HCT116 (cell line): ENCODE measurements around the gene SEMA4A. TPM values are rescaled to one million over a fixed set of nuclear protein-coding genes. Genes with fewer than 3 reads are reported as not detected.

Experiments used
- ATAC-seq: fragments of 200-7000 bp; cut with Tn5 transposase; 2 replicates; pipeline ENCODE4 v1.9.1; 2020; ENCODE audit warnings: mild to moderate bottlenecking, moderate library complexity
- BruUV-seq: library from RNA; stranded (reverse); fragments of 400-500 nt; replicated peaks from 2 replicates; lab custom pipeline; 2021; lab: Mats Ljungman, UMichigan
- CTCF ChIA-PET: fragments of 300-600 bp; sonication (Branson Sonifier 250); formaldehyde crosslinking; loops from one replicate; lab custom pipeline; 2021; ENCODE audit warnings: antibody characterized with exemption; lab: Charles Lee
- POLR2A ChIA-PET: fragments of 300-600, 350-600 bp; sonication (Branson Sonifier 250); formaldehyde crosslinking; loops from one replicate; lab custom pipeline; 2021; ENCODE audit warnings: antibody characterized with exemption; lab: Charles Lee
- RAD21 ChIA-PET, 2 experiments: fragments of 300-600 bp; sonication (Branson Sonifier 250); formaldehyde crosslinking; loops; one replicate each; lab custom pipeline; 2023; ENCODE audit warnings: low total read pairs in 2 of 2; ENCODE audit not compliant: uncharacterized antibody in 2 of 2, unreplicated experiment in 2 of 2, low non-redundant PET in 1 of 2; lab: Charles Lee
- DNase-seq: peaks from one replicate; pipeline ENCODE4 v3.0.0-alpha.2; 2010; ENCODE audit warnings: low read depth, low spot score
- H2AFZ ChIP-seq: fragments of 200-600 bp; shearing (Covaris generic), sonication (generic); 2 replicates; pipeline ENCODE4 v1.6.1; 2017; ENCODE audit warnings: low read depth, mixed run types, mixed read lengths, antibody characterized with exemption, low read length; ENCODE audit not compliant: poor library complexity, severe bottlenecking
- H3K27ac ChIP-seq: 2 replicates; pipeline ENCODE4 v1.5.1; 2012; ENCODE audit warnings: low read depth, low read length
- H3K27me3 ChIP-seq: fragments of 200-600 bp; sonication (generic); 2 replicates; pipeline ENCODE4 v1.6.1; 2016; ENCODE audit warnings: mixed run types, low read length, mixed read lengths; ENCODE audit not compliant: insufficient read depth
- H3K36me3 ChIP-seq, 2 experiments: fragments of 200-500 bp in 1 of 2; fragments of 200-600 bp in 1 of 2; sonication (Bioruptor generic) in 1 of 2; sonication (generic) in 1 of 2; 2 replicates each; pipeline versions ENCODE4 v1.5.1 to v1.6.1; 2014 to 2016; ENCODE audit warnings: low read length in 2 of 2, inconsistent platforms in 1 of 2, mixed read lengths in 1 of 2, mixed run types in 1 of 2; ENCODE audit not compliant: insufficient read depth in 2 of 2, control insufficient read depth in 1 of 2
- H3K4me1 ChIP-seq, 2 experiments: fragments of 200-600 bp in 1 of 2; sonication (generic) in 1 of 2; 2 replicates each; pipeline versions ENCODE4 v1.5.1 to v1.6.1; 2012 to 2017; ENCODE audit warnings: low read length in 2 of 2, inconsistent platforms in 1 of 2, mild to moderate bottlenecking in 1 of 2, mixed read lengths in 1 of 2, mixed run types in 1 of 2, moderate library complexity in 1 of 2; ENCODE audit not compliant: insufficient read depth in 2 of 2, control insufficient read depth in 1 of 2
- H3K4me2 ChIP-seq: fragments of 200-600 bp; sonication (generic); 2 replicates; pipeline ENCODE4 v1.6.1; 2017; ENCODE audit warnings: mixed run types, low read length, mixed read lengths
- H3K4me3 ChIP-seq, 2 experiments: fragments of 200-600 bp in 1 of 2; sonication (generic) in 1 of 2; replicated peaks in 1 of 2; 2 replicates each; pipeline ENCODE4 v1.5.1; 2011 to 2016; ENCODE audit warnings: low read length in 2 of 2, control low read depth in 1 of 2, low read depth in 1 of 2, mild to moderate bottlenecking in 1 of 2, mixed read lengths in 1 of 2, mixed run types in 1 of 2
- H3K79me2 ChIP-seq: fragments of 200-600 bp; sonication (generic); 2 replicates; pipeline ENCODE4 v1.6.1; 2017; ENCODE audit warnings: mild to moderate bottlenecking, mixed run types, low read length, moderate library complexity, mixed read lengths; ENCODE audit not compliant: insufficient read depth
- H3K9ac ChIP-seq: fragments of 200-600 bp; sonication (generic); 2 replicates; pipeline ENCODE4 v1.6.1; 2016; ENCODE audit warnings: low read length, mixed read lengths
- H3K9me2 ChIP-seq: fragments of 200-600 bp; sonication (generic), shearing (Covaris generic); 2 replicates; pipeline ENCODE4 v1.6.1; 2017; ENCODE audit warnings: mixed run types, mild to moderate bottlenecking, moderate library complexity; ENCODE audit not compliant: insufficient read depth
- H3K9me3 ChIP-seq, 2 experiments: fragments of 200-500 bp in 1 of 2; fragments of 200-600 bp in 1 of 2; sonication (Bioruptor generic) in 1 of 2; sonication (generic) in 1 of 2; 2 replicates each; pipeline ENCODE4 v1.6.1; 2014 to 2017; ENCODE audit warnings: low read length in 2 of 2, mixed read lengths in 2 of 2, inconsistent platforms in 1 of 2, low read depth in 1 of 2, mild to moderate bottlenecking in 1 of 2, mixed run types in 1 of 2, moderate library complexity in 1 of 2; ENCODE audit not compliant: control insufficient read depth in 1 of 2, insufficient read depth in 1 of 2
- H4K20me1 ChIP-seq: fragments of 200-600 bp; sonication (generic), shearing (Covaris generic); 2 replicates; pipeline ENCODE4 v1.6.1; 2017; ENCODE audit warnings: mixed run types, mild to moderate bottlenecking, moderate library complexity; ENCODE audit not compliant: insufficient read depth
- EGR1 ChIP-seq: IDR thresholded peaks from 2 replicates; pipeline ENCODE4 v1.6.1; 2012; ENCODE audit warnings: low read depth
- ELF1 ChIP-seq: IDR thresholded peaks from 2 replicates; pipeline ENCODE4 v1.6.1; 2012; ENCODE audit warnings: low read depth, borderline replicate concordance
- EZH2phosphoT487 ChIP-seq: fragments of 200-600 bp; IDR thresholded peaks from 2 replicates; pipeline ENCODE4 v1.6.1; 2018; ENCODE audit warnings: antibody characterized with exemption, borderline replicate concordance
- JUND ChIP-seq: IDR thresholded peaks from 2 replicates; pipeline ENCODE4 v1.6.1; 2012
- MAX ChIP-seq: IDR thresholded peaks from 2 replicates; pipeline ENCODE4 v1.6.1; 2012
- POLR2A ChIP-seq: IDR thresholded peaks from 2 replicates; pipeline ENCODE4 v1.7.0; 2011; ENCODE audit warnings: borderline replicate concordance; ENCODE audit not compliant: insufficient read depth, insufficient read length; ENCODE audit errors: extremely low read depth
- RAD21 ChIP-seq: IDR thresholded peaks from 2 replicates; pipeline ENCODE4 v1.6.1; 2012; ENCODE audit warnings: low read depth, mild to moderate bottlenecking
- REST ChIP-seq: IDR thresholded peaks from 2 replicates; pipeline ENCODE4 v1.6.1; 2012; ENCODE audit warnings: low read depth
- SIN3A ChIP-seq: IDR thresholded peaks from 2 replicates; pipeline ENCODE4 v1.6.1; 2012; ENCODE audit warnings: low read depth
- TCF7L2 ChIP-seq: IDR thresholded peaks from 2 replicates; pipeline ENCODE4 v1.7.0; 2011; ENCODE audit warnings: borderline replicate concordance, inconsistent platforms; ENCODE audit not compliant: insufficient read depth, insufficient read length; ENCODE audit errors: extremely low read depth
- ZBTB33 ChIP-seq: IDR thresholded peaks from 2 replicates; pipeline ENCODE4 v1.6.1; 2011; ENCODE audit warnings: mild to moderate bottlenecking, low read length, moderate library complexity; ENCODE audit not compliant: insufficient replicate concordance; ENCODE audit errors: extremely low read depth
- ZNF274 ChIP-seq: fragments of 200-500 bp; sonication (Bioruptor generic); IDR thresholded peaks from 2 replicates; pipeline ENCODE4 v1.6.1; 2014; ENCODE audit warnings: mild to moderate bottlenecking, low read depth, low read length, inconsistent platforms
- intact Hi-C: fragments of 100-400 bp; cut with micrococcal nuclease; formaldehyde crosslinking; loops from 2 replicates; pipeline ENCODE4 v1.10.0; 2022
- total RNA-seq: library from RNA; stranded (reverse); gene quantifications from one replicate; pipeline ENCODE4 v1.2.1, GENCODE V29; 2021; ENCODE audit not compliant: unreplicated experiment

Gene SEMA4A
- total RNA-seq, 1 experiment from 2014 or later, result 0.39 TPM

GRCh38 chr1:156177919-156178654 is 24.7 kb downstream of the SEMA4A start (continued):
- TF ChIP-seq REST, result no peak
- TF ChIP-seq ELF1, result no peak

GRCh38 chr1:156180471-156180870 is 27.1 kb downstream of the SEMA4A start:
- Histone ChIP-seq H3K4me3 (no peak overlapping the region), H3K9me2 (no peaks in the 10 kb centered on the region), H4K20me1 (no peaks in the 10 kb centered on the region), H3K27ac (no peak overlapping the region), H3K27me3 (no peaks in the 10 kb centered on the region), H3K4me2 (no peak overlapping the region), H3K79me2 (no peaks in the 10 kb centered on the region), H3K9me3 (no peaks in the 10 kb centered on the region), H2AFZ (no peak overlapping the region), H3K4me1 (no peaks in the 10 kb centered on the region), H3K9ac (no peak overlapping the region), H3K36me3 (no peaks in the 10 kb centered on the region)
- DNase-seq (no peak), ATAC-seq (no peak)
- intact Hi-C loops, result no loop called here
- RAD21 ChIA-PET, result no interaction called here
- POLR2A ChIA-PET, result no interaction called here
- CTCF ChIA-PET, result no interaction called here
- BruUV-seq, result no TSS peak
- no peak for TF ChIP-seq RAD21
- TF ChIP-seq SIN3A, result no peak
- no peak for TF ChIP-seq MAX
- no peak for TF ChIP-seq JUND
- TF ChIP-seq ZBTB33, result no peak
- no peak for TF ChIP-seq TCF7L2
- no peak for TF ChIP-seq REST
- TF ChIP-seq POLR2A, result no peak
- no peak for TF ChIP-seq EGR1
- no peak for TF ChIP-seq EZH2phosphoT487
- no peak for TF ChIP-seq ZNF274
